Jurkat, Clone E6-1 (cell line): Measurements from ENCODE around the gene PROM2. TPM values are rescaled to one million over a fixed set of nuclear protein-coding genes. Genes with fewer than 3 reads are reported as not detected.
"Not testable (repeated sequence)": the region's sequence is repeated elsewhere in the genome, so short reads cannot be mapped to it uniquely, and the experiment has no call there.

ENCODE experiments used
- DNase-seq: peaks from one replicate; pipeline ENCODE4 v3.0.0-alpha.2; 2011; ENCODE audit warnings: low read depth, low spot score
- H3K4me3 ChIP-seq: 2 replicates; pipeline ENCODE4 v1.5.1; 2011; ENCODE audit warnings: mild to moderate bottlenecking, low read length, control low read depth, moderate library complexity
- polyA plus RNA-seq: library from polyadenylated mRNA; unstranded; fragments of >200 nt; gene quantifications from one replicate; pipeline ENCODE4 v1.2.1, GENCODE V29; 2012; ENCODE audit warnings: missing spikeins; ENCODE audit not compliant: insufficient read length, insufficient read depth

The PROM2 gene, protein sequence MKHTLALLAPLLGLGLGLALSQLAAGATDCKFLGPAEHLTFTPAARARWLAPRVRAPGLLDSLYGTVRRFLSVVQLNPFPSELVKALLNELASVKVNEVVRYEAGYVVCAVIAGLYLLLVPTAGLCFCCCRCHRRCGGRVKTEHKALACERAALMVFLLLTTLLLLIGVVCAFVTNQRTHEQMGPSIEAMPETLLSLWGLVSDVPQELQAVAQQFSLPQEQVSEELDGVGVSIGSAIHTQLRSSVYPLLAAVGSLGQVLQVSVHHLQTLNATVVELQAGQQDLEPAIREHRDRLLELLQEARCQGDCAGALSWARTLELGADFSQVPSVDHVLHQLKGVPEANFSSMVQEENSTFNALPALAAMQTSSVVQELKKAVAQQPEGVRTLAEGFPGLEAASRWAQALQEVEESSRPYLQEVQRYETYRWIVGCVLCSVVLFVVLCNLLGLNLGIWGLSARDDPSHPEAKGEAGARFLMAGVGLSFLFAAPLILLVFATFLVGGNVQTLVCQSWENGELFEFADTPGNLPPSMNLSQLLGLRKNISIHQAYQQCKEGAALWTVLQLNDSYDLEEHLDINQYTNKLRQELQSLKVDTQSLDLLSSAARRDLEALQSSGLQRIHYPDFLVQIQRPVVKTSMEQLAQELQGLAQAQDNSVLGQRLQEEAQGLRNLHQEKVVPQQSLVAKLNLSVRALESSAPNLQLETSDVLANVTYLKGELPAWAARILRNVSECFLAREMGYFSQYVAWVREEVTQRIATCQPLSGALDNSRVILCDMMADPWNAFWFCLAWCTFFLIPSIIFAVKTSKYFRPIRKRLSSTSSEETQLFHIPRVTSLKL
- polyA plus RNA-seq, result not detected

DNA sequence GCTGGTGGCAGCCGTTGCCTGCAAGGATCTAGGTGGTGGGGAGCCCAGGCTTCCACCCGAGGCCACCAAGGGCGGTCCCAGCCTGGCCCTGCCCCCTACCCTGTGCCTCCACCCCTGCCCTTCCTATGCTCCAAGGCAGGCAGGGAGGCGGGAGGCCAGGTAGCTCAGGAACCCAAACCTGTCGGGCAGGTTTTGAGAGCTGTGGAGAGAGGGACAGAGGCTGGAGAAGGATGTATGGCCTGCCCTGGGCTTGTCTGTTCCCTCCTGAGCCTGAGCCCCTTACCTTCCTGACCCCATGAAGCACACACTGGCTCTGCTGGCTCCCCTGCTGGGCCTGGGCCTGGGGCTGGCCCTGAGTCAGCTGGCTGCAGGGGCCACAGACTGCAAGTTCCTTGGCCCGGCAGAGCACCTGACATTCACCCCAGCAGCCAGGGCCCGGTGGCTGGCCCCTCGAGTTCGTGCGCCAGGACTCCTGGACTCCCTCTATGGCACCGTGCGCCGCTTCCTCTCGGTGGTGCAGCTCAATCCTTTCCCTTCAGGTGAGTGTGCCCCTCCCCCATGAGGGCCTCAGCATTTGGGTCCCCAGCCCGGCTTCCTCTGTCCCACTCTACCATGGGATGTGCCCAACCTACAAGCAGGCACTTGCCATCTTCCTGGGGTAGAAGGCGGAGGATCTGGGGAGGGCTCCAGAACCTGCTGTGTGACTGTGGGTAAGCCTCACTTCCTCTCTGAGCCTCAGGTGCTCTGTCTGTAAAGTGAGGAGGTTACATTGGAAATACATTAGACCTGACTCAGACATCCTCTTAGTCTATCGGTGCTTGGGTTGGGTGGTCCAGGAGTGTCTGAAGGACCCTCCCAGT, at the start of gene PROM2:
Gene PROM2 (plus strand): TSS at position 159 of the 860 bp plus-strand sequence. CDS start 137 bp downstream, at position 296.
- H3K4me3 ChIP-seq, result no peak within 1 kb of the TSS
- DNase-seq, result no peak

DNA sequence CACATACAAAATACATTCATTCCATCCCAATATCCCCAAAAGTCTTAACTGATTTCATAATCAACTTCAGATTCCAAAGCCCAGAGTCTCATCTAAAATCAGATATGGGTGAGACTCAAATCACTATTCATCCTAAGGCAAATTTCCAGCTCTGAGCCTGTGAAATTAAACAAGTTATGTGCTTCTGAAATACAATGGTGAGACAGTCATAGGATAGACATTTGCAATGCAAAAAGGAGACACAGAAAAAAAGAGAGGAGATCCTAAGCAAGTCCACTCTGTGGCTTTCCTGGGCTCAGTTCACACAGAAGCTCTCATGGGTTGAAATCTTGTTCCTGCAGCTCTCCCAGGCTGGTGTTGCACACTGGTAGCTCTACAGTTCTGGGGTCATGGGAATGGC, 48.6 kb upstream of the PROM2 start:
- no peak for DNase-seq
- H3K4me3 ChIP-seq, result no peak overlapping the region

DNA sequence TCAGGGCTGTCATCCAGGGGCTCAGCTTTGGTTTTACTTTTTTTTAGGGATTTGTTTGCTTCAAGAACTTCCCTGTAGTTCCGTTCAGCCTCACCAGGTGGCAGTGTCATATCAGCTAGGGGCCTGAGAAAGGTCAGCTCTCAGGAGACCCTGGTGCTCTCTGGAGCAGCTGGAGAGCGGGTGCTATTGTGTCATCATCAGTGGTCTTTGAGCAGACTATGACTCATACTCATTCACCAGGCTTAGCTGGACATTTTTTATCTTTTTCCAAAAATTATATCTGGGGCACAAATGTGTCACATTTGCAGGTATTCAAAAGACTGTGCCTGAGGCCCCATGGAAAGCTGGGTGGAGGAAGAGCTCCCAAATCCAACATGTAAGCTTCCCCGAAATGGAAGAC, 42.5 kb upstream of the PROM2 start:
- DNase-seq, result peak; percentile 67
- H3K4me3 ChIP-seq, result no peak overlapping the region

DNA sequence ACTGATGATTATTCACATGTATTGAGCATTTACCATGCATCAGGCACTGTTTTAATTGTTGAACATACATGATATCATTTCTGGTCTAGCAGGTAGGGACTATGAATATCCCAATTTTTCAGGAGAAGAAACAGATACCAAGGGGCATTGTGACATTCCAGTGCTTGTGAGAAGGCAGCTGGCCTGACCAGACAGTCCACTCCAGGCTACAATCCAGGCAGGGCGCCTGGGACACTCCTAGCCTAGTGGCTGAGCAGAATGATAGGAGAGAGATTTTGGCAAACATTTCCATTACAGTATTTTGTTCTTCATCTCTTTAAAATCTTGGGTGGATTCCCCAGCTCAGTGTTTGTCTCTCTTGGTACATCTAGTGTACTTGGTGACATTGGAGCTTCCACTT, 42.0 kb upstream of the PROM2 start:
- H3K4me3 ChIP-seq, result no peak overlapping the region
- DNase-seq, result no peak

DNA sequence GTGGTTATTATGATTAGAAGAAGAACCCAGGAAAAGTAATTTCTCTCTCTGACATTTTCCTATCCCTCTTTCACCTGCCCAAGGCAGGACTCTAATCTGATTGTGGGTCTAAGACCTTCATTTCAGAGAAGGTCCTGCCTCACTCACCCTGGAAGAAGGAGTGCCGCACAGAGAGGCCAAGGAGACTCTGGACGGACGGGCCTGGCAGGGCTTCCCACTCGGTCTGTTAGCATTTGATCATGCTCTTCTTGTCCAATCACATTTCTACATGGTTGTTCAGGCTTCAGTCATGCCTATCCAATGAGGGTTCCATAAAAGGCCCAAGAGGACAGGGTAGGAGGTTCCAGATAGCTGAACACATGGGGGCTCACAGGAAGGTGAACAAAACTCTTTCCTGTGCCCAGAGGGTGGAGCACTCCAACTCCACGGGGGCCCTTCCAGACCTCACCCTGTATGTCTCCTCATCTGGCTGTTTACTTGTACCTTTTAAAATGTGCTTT, 39.9 kb upstream of the PROM2 start:
- no peak for DNase-seq

DNA sequence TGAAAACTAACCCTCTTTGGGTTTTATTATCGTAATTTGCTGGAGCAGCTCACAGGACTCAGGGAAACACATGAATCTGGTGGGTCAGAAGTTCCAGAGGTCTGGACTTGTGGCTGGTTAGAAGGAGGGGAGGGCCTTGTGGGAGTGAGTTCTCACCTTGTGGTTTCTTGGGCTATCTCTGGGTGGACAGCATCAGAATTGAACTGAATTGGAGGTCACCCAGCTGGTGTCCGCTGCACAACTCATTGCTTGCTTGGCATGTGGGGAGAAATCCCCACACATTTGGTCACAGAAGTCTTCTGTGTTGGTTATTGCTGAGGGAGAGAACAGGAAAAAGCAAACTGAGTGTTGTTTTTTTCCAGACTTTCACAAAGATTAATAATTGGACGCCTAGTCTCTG, 39.4 kb upstream of the PROM2 start:
- H3K4me3 ChIP-seq, result no peak overlapping the region
- DNase-seq, result no peak

More for the DNA sequence above, 39.9 kb upstream of the PROM2 start:
- H3K4me3 ChIP-seq, result no peak overlapping the region

DNA sequence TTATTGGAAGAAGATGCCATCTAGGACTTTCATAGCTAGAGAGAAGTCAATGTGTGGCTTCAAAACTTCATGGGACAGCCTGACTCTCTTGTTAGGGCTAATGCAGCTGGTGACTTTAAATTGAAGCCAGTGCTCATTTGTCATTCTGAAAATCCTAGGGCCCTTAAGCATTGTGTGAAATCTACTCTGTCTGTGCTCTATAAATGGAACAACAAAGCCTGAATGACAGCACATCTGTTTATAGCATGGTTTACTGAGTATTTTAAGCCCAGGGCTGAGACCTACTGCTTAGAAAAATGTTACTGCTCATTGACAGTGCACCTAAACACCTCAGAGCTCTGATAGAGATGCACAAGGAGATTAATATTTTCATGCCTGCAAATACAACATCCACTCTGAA, 36.1 kb upstream of the PROM2 start:
- H3K4me3 ChIP-seq, result no peak overlapping the region
- DNase-seq, result no peak

DNA sequence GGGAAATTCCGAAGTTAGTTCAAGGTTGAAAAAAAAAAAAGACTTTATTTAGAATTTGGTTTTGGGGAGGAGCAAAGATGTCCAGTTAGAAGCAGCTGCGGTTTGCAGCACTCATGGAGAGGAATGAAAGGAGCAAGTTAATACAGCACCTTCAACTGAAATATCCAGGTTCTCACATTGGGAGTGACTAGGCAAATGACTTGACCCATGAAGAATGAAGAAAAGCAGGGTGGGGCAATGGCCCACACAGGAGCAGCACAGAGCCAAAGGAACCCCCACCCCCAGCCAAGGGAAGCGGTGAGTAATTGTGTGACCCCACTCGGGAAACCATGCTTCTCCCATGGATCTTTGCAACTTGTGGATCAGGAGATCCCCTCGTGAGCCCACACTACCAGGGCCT, 34.2 kb upstream of the PROM2 start:
- H3K4me3 ChIP-seq, result no peak overlapping the region
- DNase-seq, result no peak

DNA sequence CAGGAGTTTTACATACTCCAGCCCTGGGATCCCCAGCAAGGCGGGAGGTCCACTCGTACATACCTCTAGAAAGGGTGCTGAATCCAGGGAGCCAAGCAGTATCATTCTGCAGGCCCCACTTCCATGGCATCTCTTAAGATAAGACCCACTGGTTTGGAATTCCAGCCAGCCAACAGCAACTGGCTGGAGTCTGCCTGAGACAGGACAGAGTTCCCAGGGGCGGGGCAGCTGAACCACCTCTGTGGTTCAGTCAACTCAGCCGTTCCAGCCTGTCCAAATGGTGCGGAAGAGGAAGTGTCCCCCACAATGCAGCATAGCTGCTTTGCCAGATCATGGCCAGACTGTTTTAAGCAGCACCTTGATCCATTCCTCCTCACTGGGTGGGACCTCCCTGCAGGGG, 33.7 kb upstream of the PROM2 start:
- DNase-seq, result no peak
- H3K4me3 ChIP-seq, result no peak overlapping the region

DNA sequence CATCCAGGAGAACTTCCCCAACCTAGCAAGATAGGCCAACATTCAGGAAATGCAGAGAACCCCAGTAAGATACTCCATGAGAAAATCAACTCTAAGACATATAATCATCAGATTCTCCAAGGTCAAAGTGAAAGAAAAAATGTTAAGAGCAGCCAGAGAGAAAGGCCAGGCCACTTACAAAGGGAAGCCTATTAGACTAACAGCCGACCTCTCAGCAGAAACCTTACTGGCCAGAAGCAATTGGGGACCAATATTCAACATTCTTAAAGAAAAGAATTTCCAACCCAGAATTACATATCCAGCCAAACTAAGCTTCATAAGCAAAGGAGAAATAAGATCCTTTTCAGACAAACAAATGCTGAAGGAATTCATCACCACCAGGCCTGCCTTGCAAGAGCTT, 32.2 kb upstream of the PROM2 start:
- not testable (repeated sequence) for DNase-seq, H3K4me3 ChIP-seq

DNA sequence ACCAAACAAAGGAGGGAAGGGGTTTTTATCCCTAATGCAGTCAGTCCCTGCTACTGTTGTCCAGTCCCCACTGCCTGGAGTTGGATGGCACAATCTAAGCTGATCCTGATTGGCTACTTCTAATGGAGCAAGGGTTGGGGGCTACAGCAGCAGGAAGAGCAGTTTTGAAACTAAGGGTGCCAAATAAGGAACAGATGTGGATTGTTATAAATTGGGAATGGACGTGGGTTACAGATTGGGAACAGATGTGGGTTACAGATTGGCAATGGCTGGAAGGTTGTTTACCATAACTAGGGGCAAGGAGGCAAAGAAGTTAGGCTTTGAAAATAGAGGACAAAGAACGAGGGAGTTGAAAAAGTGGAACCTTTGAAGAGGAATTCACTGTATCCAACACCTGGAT, 16.0 kb upstream of the PROM2 start:
- no peak overlapping the region for H3K4me3 ChIP-seq
- no peak for DNase-seq

DNA sequence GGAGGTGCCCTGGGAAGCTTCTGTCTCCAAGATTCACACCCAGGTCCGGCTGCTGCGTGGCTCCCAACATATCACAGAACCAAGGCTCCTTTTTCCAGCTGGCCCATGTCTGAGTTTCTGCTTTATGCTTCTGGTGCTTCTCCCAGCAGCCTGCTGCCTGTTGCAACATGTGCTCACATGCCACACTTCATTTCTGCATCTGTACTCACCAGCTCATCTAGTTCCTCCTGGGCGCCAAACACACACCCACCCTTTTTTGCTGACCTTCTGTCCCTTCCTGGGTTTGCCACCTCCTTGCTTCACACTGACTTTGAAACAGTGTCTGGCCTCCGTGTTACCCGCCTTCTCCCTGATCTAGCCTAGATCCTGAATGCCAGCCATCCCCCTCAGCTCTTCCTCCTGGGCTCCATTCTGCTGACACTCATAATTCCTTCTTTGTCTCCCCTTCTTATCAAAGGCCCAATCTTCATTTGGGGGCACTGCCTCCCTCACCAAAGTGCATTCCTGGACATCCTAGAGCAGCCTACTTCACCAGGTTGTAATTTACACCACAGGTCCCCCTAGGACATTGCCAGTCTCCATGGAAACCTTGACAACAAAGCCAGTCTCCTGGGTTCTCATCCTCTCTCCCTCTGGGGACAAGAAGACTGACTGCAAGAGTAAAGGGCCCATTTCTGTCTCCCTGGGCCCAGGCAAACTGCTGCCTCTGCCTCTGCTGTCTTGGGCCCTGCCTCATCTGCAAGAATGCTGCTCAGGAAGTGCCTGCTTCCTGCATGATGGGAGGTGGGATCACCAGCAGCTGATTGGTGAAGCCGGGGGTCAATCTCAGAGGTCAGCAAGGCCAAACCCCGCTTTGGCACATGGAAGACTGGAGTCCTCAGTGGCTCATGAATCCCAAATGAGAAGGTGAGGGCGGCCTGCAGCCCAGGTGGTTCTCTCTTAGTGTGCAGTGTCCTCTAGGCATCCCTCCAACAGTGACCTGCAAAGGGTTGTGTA, 13.9 kb upstream of the PROM2 start:
- no peak overlapping the region for H3K4me3 ChIP-seq
- no peak for DNase-seq

DNA sequence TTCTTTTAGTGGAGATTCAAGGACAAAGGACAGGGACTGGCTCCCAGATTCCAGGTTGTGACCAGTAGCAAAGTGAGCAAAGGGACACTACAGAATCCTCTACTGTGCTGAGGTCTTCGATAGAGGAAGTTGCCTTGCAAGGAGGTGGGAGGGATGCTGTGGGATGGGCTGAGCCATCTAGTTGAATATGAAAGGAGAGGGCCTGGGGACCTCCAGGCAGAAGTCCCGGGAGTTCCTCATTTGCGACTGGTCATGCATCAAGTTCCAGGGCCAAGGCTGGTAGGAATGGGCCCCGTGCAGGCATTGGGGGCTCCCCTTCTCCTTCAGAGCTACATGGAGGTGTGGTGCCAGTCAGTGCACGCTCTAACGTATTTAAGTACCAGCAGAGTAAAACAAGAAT, 12.6 kb upstream of the PROM2 start:
- no peak for DNase-seq
- H3K4me3 ChIP-seq, result no peak overlapping the region

DNA sequence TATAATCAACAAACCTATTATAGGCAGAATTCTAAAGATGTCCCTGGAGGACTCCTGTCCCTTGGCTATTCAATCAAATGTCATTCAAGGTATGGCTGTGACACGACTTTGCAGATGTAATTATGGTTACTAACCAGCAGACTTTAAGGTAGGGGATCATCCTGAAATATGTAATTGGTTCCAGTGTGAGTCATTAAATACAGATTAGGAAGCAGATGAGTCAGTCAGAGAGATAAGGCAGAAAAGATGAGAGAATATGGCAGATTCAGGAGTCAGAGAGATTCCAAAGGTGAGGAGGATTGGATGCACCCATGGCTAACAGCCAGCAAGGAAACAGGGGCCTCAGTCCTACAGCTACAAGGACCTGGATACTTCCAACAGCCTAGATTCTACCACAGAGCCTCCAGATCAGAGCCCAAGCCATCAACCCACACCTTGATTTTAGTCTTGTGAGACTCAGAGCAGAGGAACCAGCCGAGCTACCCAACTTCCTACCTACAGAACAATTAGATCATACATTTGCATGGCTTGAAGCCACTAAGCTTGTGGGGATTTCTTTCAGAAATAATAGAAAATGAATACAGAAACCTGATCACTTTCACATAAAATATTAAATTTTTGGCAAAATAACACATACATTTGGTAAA, 11.2 kb upstream of the PROM2 start:
- H3K4me3 ChIP-seq, result no peak overlapping the region
- DNase-seq, result no peak

DNA sequence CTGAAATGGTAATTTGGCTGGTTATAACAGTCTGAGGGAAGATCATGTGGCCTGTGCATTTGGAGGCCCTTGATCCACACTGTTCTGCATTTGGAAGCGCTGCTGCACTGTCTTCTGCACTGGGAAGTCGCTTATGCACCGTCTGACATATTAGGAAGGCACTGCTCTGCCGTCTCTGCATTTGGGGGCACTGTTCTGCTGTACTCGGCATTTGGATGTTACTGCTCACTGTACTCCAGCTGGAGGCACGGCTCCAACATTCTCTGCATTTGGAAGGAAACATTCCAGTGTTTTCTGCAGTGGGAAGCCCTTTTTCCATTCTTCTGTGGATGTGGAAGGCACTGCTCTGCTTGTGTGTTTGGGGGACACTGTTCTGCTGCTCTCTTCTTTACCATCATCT, 9.6 kb upstream of the PROM2 start:
- DNase-seq, result no peak
- H3K4me3 ChIP-seq, result no peak overlapping the region

DNA sequence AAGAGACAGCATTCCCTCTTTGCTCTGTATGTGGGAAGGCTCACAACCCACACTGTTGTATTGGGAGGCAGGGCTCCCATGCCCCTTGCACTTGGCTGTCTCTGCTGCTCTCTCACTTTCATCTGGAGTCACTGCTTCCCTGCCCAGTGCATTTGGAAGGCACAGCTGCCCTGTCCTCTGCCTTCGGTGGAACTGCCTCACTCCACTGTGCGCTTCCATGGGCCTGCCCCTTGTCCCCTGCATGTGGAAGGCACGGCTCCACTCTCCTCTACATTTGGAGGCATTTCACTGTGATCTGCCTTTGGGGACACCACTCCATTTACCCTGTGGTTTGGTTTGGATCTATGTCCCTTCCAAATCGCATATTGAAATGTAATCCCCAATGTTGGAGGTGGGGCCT, 9.1 kb upstream of the PROM2 start:
- DNase-seq, result no peak
- H3K4me3 ChIP-seq, result no peak overlapping the region

DNA sequence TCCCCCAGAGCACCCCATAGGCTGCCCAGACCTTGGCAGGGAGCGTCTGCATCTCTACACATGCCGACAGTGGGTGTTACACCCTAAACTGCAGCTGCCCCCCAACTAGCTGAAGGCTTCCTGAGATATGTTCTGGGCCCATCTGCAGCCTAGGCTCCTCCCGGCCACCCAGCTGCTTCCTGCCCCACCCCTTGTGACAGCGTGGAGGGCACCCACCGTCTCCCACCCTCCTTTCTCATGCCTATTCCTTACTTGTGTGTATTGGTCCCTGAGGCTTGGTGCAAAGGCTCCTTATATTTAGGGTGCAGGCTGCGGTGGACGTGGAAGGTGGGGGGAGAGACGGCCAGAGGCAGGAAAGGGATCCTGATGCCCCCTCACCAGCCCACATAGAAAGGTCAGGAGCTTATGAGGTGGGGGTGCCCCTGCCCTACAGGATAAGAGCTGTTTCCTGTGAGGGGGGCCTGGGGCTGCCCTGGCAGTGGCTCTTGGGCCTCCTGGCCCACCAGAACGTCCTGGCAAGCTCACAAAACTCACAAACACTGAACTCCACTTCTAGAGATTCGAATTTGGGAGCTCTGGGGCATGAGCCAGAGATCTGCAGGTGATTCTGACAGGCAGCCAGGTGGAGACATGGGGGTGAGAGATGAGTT, 7.3 kb upstream of the PROM2 start:
- DNase-seq, result no peak
- H3K4me3 ChIP-seq, result no peak overlapping the region
